K562 (cell line): ENCODE results near the gene DBX1. TPM values are rescaled to one million over a fixed set of nuclear protein-coding genes. Genes with fewer than 3 reads are reported as not detected.

Source experiments
- ATAC-seq: fragments of 200-7000 bp; cut with Tn5 transposase; 3 replicates; pipeline ENCODE4 v1.9.1; 2020; ENCODE audit warnings: moderate library complexity
- BruUV-seq: library from RNA; stranded (reverse); fragments of 400-500 nt; replicated peaks from 2 replicates; lab custom pipeline; 2021; lab: Mats Ljungman, UMichigan
- CTCF ChIA-PET: fragments of 300-600 bp; formaldehyde crosslinking; extraction: SDS; loops from one replicate; lab custom pipeline; 2021; ENCODE audit warnings: low intra/inter-chr PET ratio; lab: Yijun Ruan, JAX
- POLR2A ChIA-PET: fragments of 300-600, 350-650 bp; sonication (Branson Sonifier 250); formaldehyde crosslinking; extraction: SDS; loops from one replicate; lab custom pipeline; 2021; ENCODE audit warnings: antibody characterized with exemption, inconsistent platforms; lab: Yijun Ruan, JAX
- DNase-seq, 4 experiments: peaks; one replicate each; pipeline versions ENCODE4 v3.0.0 to v3.0.0-alpha.2; 2011 to 2018; ENCODE audit warnings: low spot score in 3 of 4, mixed read lengths in 3 of 4; ENCODE audit errors: extremely low read depth in 1 of 4
- FAIRE-seq: peaks from 2 replicates; lab custom pipeline; 2011; peaks lifted over from hg19 to GRCh38; lab: Jason Lieb, UNC
- H2AFZ ChIP-seq: 2 replicates; pipeline ENCODE4 v1.6.0; 2011; ENCODE audit warnings: low read depth, low read length, control low read depth, inconsistent platforms
- H3K27ac ChIP-seq: fragments of 200-600 bp; 3 replicates; pipeline ENCODE4 v1.8.0; 2011; ENCODE audit warnings: low read depth, mild to moderate bottlenecking, control low read depth, inconsistent platforms, low read length, moderate library complexity, mixed read lengths; ENCODE audit errors: extremely low read depth
- H3K27me3 ChIP-seq, 2 experiments: fragments of 300-600 bp in 1 of 2; 2 replicates in 1 of 2; 3 replicates in 1 of 2; pipeline versions ENCODE4 v1.6.0 to v1.8.0; 2011; ENCODE audit warnings: inconsistent platforms in 2 of 2, low read length in 2 of 2, mild to moderate bottlenecking in 1 of 2, mixed read lengths in 1 of 2, moderate library complexity in 1 of 2; ENCODE audit not compliant: control insufficient read depth in 2 of 2, insufficient read depth in 2 of 2
- H3K36me3 ChIP-seq: fragments of 300-600 bp; 3 replicates; pipeline ENCODE4 v1.8.0; 2011; ENCODE audit warnings: mild to moderate bottlenecking, low read length, inconsistent platforms; ENCODE audit not compliant: control insufficient read depth, insufficient read depth
- H3K4me1 ChIP-seq, 2 experiments: fragments of 200-600 bp in 1 of 2; replicated peaks in 1 of 2; 2 replicates in 1 of 2; 3 replicates in 1 of 2; pipeline versions ENCODE4 v1.5.1 to v1.8.0; 2011; ENCODE audit warnings: inconsistent platforms in 2 of 2, low read length in 2 of 2, mild to moderate bottlenecking in 1 of 2, mixed read lengths in 1 of 2, moderate library complexity in 1 of 2; ENCODE audit not compliant: control insufficient read depth in 2 of 2, insufficient read depth in 2 of 2
- H3K4me2 ChIP-seq: 2 replicates; pipeline ENCODE4 v1.6.1; 2011; ENCODE audit warnings: low read length, control low read depth, inconsistent platforms, mixed read lengths; ENCODE audit not compliant: insufficient read depth
- H3K4me3 ChIP-seq: fragments of 200-600 bp; sonication (generic), shearing (Covaris generic); 2 replicates; pipeline ENCODE4 v1.5.1; 2016; ENCODE audit warnings: control low read depth, inconsistent platforms
- H3K79me2 ChIP-seq: fragments of 200-600 bp; 3 replicates; pipeline ENCODE4 v1.8.0; 2011; ENCODE audit warnings: low read length, inconsistent platforms; ENCODE audit not compliant: control insufficient read depth, insufficient read depth
- H3K9ac ChIP-seq, 2 experiments: 2 replicates each; pipeline versions ENCODE4 v1.6.0 to v1.6.1; 2011; ENCODE audit warnings: low read depth in 2 of 2, low read length in 2 of 2, control low read depth in 1 of 2, inconsistent platforms in 1 of 2, mild to moderate bottlenecking in 1 of 2, mixed read lengths in 1 of 2; ENCODE audit not compliant: insufficient read depth in 1 of 2
- H3K9me1 ChIP-seq: one replicate; pipeline ENCODE4 v1.6.0; 2011; ENCODE audit warnings: inconsistent platforms, mild to moderate bottlenecking, low read length, moderate library complexity; ENCODE audit not compliant: control insufficient read depth, insufficient read depth
- H3K9me3 ChIP-seq: replicated peaks from 2 replicates; pipeline ENCODE4 v1.5.1; 2011; ENCODE audit warnings: low read depth, low read length, inconsistent platforms; ENCODE audit not compliant: control insufficient read depth, insufficient read depth
- H4K20me1 ChIP-seq: replicated peaks from 2 replicates; pipeline ENCODE4 v1.6.1; 2011; ENCODE audit warnings: low read length, inconsistent platforms, mixed read lengths; ENCODE audit not compliant: control insufficient read depth, insufficient read depth
- ATF4 ChIP-seq: fragments of 450-650 bp; formaldehyde crosslinking; IDR thresholded peaks from 2 replicates; pipeline ENCODE4 v1.4.0; 2022; ENCODE audit warnings: mild to moderate bottlenecking, moderate library complexity
- CBX5 ChIP-seq: IDR thresholded peaks from 2 replicates; pipeline ENCODE4 v1.6.1; 2014; ENCODE audit warnings: low read depth, borderline replicate concordance
- EGR1 ChIP-seq: fragments of 450-650 bp; conservative IDR thresholded peaks from 2 replicates; pipeline ENCODE4 v1.6.1; 2017; ENCODE audit warnings: mild to moderate bottlenecking
- KHSRP ChIP-seq: fragments of 450-650 bp; IDR thresholded peaks from 2 replicates; pipeline ENCODE4 v1.6.1; 2017
- LARP7 ChIP-seq: fragments of 450-650 bp; IDR thresholded peaks from 2 replicates; pipeline ENCODE4 v1.6.1; 2016
- MTA3 ChIP-seq: fragments of 450-650 bp; formaldehyde crosslinking; IDR thresholded peaks from 2 replicates; pipeline ENCODE4 v1.6.1; 2017; ENCODE audit warnings: mild to moderate bottlenecking, borderline replicate concordance
- WGBS: fragments of 100-300 bp; shearing (Covaris generic); methylation state at CpG from one replicate; pipeline ENCODE4 v1.1.6; 2016; ENCODE audit warnings: low coverage, mixed read lengths; ENCODE audit not compliant: insufficient coverage; ENCODE audit errors: missing lambda C conversion rate; 5-methylcytosine and 5-hydroxymethylcytosine counted together
- in situ Hi-C: fragments of 300-500 bp; cut with MboI; formaldehyde crosslinking; loops from 4 replicates; pipeline ENCODE4 v1.15.0; 2018; ENCODE audit warnings: inconsistent platforms, mixed read lengths
- intact Hi-C: fragments of 100-400 bp; cut with micrococcal nuclease; formaldehyde crosslinking; loops from 2 replicates; pipeline ENCODE4 v1.14.2; 2022
- polyA plus RNA-seq, 8 experiments: library from polyadenylated mRNA; depleted of rRNA in 4 of 8; stranded (reverse) in 5 of 8; unstranded in 3 of 8; fragments of >200 nt; fragmentation: Nextera tagmentation in 2 of 8; fragmentation: Illumina TruSeq in 1 of 8; extraction: Ambion mirVana in 2 of 8; extraction: Trizol in 1 of 8; gene quantifications; 2 replicates each; pipeline versions ENCODE4 v1.2.1 to v1.2.3, GENCODE V29; 2011 to 2014; ENCODE audit warnings: inconsistent platforms in 1 of 8, missing spikeins in 1 of 8
- total RNA-seq, 7 experiments: library from RNA; depleted of rRNA in 6 of 7; stranded (reverse); fragments of >200 nt in 6 of 7; fragmentation: Illumina TruSeq in 2 of 7; extraction: Trizol in 2 of 7; gene quantifications; 2 replicates each; pipeline versions ENCODE4 v1.2.1 to v1.2.3, GENCODE V29; 2011 to 2021; ENCODE audit warnings: low replicate concordance in 1 of 7

Gene DBX1
- total and polyA plus RNA-seq, 9 of the 15 experiments (the other 6 are each of a cell fraction or from before 2014, with no cell fraction given): not detected

- 4% methylated on average over 9 of the region's 9 CpGs for WGBS
- H3K27me3 ChIP-seq: peaks cover 51 to 52% of the 10 kb centered on the region in 2 experiments
- intact Hi-C loops: no loop called here
Measured at GRCh38 chr11:20157728-20158127, 2.5 kb downstream of the DBX1 start.

GRCh38 chr11:20156876-20157613 lies 3.2 kb downstream of the DBX1 start:
- Histone ChIP-seq H3K27me3 (peaks cover 46 to 51% of the 10 kb centered on the region in 2 experiments), H3K36me3 (no peaks in the 10 kb centered on the region), H2AFZ (no peak overlapping the region), H3K27ac (no peak overlapping the region), H3K9ac (no peak overlapping the region), H3K9me1 (no peaks in the 10 kb centered on the region), H3K4me2 (no peak overlapping the region), H4K20me1 (no peaks in the 10 kb centered on the region), H3K4me3 (no peak overlapping the region), H3K4me1 (peaks cover 0 to 18% of the 10 kb centered on the region in 2 experiments; a peak in 2 of 5 replicates), H3K79me2 (no peaks in the 10 kb centered on the region), H3K9me3 (no peaks in the 10 kb centered on the region)
- ChIA-PET CTCF (no interaction called here), POLR2A (no interaction called here)
- 3% methylated on average over 21 of the region's 45 CpGs for WGBS
- TF ChIP-seq CBX5: no peak
- 0 out of 2 replicates have a peak, but pooled peaks have one; percentile 4 for TF ChIP-seq EGR1
- no TSS peak for BruUV-seq
- in situ Hi-C loops (no loop called here), intact Hi-C loops (no loop called here)
- ATAC-seq: no peak
- FAIRE-seq: no peak
- DNase-seq: no peak

More at GRCh38 chr11:20157728-20158127, 2.5 kb downstream of the DBX1 start:
- DNase-seq: no peak
- no peak overlapping the region for H3K4me3 ChIP-seq
- FAIRE-seq: no peak
- H3K9ac ChIP-seq: no peak overlapping the region
- no TSS peak for BruUV-seq
- H3K36me3 ChIP-seq: no peaks in the 10 kb centered on the region
- no peaks in the 10 kb centered on the region for H3K9me3 ChIP-seq
- no peaks in the 10 kb centered on the region for H3K9me1 ChIP-seq
- TF ChIP-seq MTA3 (no peak), LARP7 (no peak), ATF4 (CRISPR knock-in tag) (no peak), KHSRP (no peak)
- no peak for ATAC-seq
- ChIA-PET CTCF (no interaction called here), POLR2A (no interaction called here)
- no peak overlapping the region for H3K27ac ChIP-seq
- no peaks in the 10 kb centered on the region for H3K79me2 ChIP-seq
- H4K20me1 ChIP-seq: no peaks in the 10 kb centered on the region
- in situ Hi-C loops: no loop called here
- peaks cover 0 to 18% of the 10 kb centered on the region in 2 experiments; a peak in 2 of 5 replicates for H3K4me1 ChIP-seq
- no peak overlapping the region for H2AFZ ChIP-seq
- no peak overlapping the region for H3K4me2 ChIP-seq
